ENCODE measurements around the gene DDX47. TPM values are rescaled to one million over a fixed set of nuclear protein-coding genes. Genes with fewer than 3 reads are reported as not detected.
"Not testable (repeated sequence)": the region's sequence is repeated elsewhere in the genome, so short reads cannot be mapped to it uniquely, and the experiment has no call there.

Gene DDX47
- total and polyA plus RNA-seq, 7 donors = 39.6 to 69.5 (median 50.4) TPM

DNA sequence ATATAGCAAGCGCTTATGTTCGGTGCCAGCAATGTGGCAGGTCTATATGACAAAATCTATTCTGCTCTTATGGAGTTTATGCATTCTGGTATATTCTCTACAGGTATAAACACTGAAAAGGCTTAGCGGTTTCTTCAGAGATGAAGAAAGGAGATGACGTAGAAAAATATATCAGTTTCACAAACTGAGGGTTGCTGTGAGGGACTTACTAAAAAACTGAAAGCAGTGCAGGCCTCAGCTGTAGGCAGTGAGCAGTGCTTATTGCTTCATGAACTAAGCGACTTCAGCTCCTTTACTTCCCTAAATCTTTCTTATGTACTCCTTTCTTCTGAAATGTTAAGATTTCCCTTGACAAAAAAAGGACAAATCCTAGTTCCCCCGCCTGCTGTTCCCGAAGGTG is 4.5 kb downstream of the DDX47 start:
- DNase-seq (no peak), ATAC-seq (no peak)
- intact Hi-C loops (cut with DNase I) = loop anchor here in 1 of 2 donors (10.0 kb wide), 1 partner anchor 673 kb away; no protein-coding TSS in a partner anchor
- Histone ChIP-seq H3K36me3 (ENCODE audit: insufficient read depth in 1 of 2, low read depth in 1 of 2) (peaks cover 8 to 43% of the 10 kb centered on the region in 2 donors), H3K27ac (no peak overlapping the region), H3K4me3 (no peak overlapping the region), H3K4me1 (peaks cover 37% of the 10 kb centered on the region), H3K9me3 (no peaks in the 10 kb centered on the region), H3K27me3 (ENCODE audit: insufficient read depth in 3 of 3, low read length in 2 of 3) (no peaks in the 10 kb centered on the region)
- WGBS, 3 donors = 82 to 91% (median 89%) methylated on average over 7 of the region's 7 CpGs
- TF ChIP-seq, protein P1, sequence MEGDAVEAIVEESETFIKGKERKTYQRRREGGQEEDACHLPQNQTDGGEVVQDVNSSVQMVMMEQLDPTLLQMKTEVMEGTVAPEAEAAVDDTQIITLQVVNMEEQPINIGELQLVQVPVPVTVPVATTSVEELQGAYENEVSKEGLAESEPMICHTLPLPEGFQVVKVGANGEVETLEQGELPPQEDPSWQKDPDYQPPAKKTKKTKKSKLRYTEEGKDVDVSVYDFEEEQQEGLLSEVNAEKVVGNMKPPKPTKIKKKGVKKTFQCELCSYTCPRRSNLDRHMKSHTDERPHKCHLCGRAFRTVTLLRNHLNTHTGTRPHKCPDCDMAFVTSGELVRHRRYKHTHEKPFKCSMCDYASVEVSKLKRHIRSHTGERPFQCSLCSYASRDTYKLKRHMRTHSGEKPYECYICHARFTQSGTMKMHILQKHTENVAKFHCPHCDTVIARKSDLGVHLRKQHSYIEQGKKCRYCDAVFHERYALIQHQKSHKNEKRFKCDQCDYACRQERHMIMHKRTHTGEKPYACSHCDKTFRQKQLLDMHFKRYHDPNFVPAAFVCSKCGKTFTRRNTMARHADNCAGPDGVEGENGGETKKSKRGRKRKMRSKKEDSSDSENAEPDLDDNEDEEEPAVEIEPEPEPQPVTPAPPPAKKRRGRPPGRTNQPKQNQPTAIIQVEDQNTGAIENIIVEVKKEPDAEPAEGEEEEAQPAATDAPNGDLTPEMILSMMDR (IDR thresholded peaks at IDR 0.05) = no peak

DNA sequence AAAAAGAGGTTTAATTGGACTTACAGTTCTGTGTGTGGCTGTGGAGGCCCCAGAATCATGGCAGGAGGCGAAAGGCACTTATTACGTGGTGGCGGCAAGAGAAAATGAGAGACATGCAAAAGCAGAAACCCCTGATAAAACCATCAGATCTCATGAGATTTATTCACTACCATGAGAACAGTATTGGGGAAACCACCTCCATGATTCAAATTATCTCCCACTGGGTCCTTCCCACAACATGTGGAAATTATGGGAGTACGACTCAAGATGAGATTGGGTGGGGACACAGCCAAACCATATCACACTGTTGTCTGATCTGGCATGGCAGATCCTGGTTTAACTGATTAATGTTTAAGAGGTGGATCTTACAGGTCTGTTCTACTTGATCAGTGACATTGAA is 5.6 kb downstream of the DDX47 start:
- TF ChIP-seq, protein P1 (IDR thresholded peaks at IDR 0.05) = no peak
- H3K27me3 ChIP-seq (ENCODE audit: insufficient read depth in 3 of 3, low read length in 2 of 3) = no peaks in the 10 kb centered on the region
- no peak overlapping the region for H3K4me3 ChIP-seq
- H3K27ac ChIP-seq = no peak overlapping the region
- H3K9me3 ChIP-seq = no peaks in the 10 kb centered on the region
- 91 to 96% (median 95%) methylated on average over 4 of the region's 4 CpGs for WGBS, 3 donors
- H3K36me3 ChIP-seq (ENCODE audit: insufficient read depth in 1 of 2, low read depth in 1 of 2) = peaks cover 11 to 54% of the 10 kb centered on the region in 2 donors
- H3K4me1 ChIP-seq = peaks cover 37% of the 10 kb centered on the region
- ATAC-seq (no peak), DNase-seq (no peak)
- intact Hi-C loops (cut with DNase I) = loop anchor here in 1 of 2 donors (10.0 kb wide), 1 partner anchor 674 kb away; no protein-coding TSS in a partner anchor

DNA sequence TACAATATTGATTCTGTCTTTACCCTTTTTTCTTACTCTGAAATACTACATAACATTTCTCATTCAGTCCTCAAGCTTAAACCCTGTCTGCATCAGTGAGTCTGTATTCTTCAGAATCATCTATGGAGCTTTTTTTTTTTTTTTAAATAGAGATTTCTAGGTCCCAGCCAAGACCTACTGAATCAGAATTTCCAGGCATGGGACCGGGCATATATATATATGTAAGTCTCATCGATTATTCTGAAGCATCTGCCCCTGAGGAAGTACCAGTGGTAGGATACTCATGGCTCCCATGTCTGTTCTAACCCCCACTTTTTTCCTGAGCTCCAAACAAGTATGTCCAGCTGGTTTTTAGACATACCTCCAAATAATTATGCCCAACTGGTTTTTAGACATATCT is 6.1 kb downstream of the DDX47 start:
- 93 to 96% (median 93%) methylated on average over 2 of the region's 2 CpGs for WGBS, 3 donors
- no peak for DNase-seq
- TF ChIP-seq, protein P1 (IDR thresholded peaks at IDR 0.05) = no peak
- Histone ChIP-seq H3K27ac (no peak overlapping the region), H3K4me1 (peaks cover 34% of the 10 kb centered on the region), H3K9me3 (no peaks in the 10 kb centered on the region), H3K27me3 (ENCODE audit: insufficient read depth in 3 of 3, low read length in 2 of 3) (no peaks in the 10 kb centered on the region), H3K36me3 (ENCODE audit: insufficient read depth in 1 of 2, low read depth in 1 of 2) (peaks cover 15 to 57% of the 10 kb centered on the region in 2 donors), H3K4me3 (no peak overlapping the region)
- intact Hi-C loops (cut with DNase I) = loop anchor here in 1 of 2 donors (10.0 kb wide), 1 partner anchor 674 kb away; no protein-coding TSS in a partner anchor
- no peak for ATAC-seq

DNA sequence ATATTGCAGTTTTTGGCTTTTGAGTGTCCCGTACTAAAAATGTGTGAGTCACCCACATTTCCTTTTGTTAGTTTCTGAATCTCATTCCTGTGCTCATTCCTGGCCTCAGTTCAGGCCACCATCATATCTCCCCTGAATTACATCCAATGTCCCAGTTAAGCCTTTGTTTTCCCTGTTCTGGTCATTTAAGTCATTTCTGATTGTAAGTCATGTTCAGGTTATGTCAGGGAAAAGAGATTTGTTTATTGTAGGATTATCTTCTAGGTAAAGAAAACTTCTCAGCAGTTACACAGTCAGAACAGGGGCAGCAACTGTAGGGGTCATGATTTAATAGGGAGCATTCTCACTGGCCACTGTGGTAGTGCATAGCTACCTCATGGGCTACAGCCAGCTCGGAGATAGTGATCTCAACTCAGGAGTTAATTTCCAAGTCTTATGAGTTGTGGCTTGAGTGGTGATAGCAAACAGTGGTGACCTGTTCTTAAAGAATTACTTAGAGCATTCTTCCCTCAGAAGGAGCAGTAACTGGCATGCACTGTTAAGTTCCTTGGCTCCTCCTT is 6.7 kb downstream of the DDX47 start:
- Histone ChIP-seq H3K4me1 (peaks cover 27% of the 10 kb centered on the region), H3K4me3 (no peak overlapping the region), H3K27ac (peak overlapping the region; percentile 18), H3K27me3 (ENCODE audit: insufficient read depth in 3 of 3, low read length in 2 of 3) (no peaks in the 10 kb centered on the region), H3K9me3 (no peaks in the 10 kb centered on the region), H3K36me3 (ENCODE audit: insufficient read depth in 1 of 2, low read depth in 1 of 2) (peaks cover 15 to 57% of the 10 kb centered on the region in 2 donors)
- TF ChIP-seq, protein P1 (IDR thresholded peaks at IDR 0.05) = no peak
- intact Hi-C loops (cut with DNase I) = loop anchor here in 1 of 2 donors (10.0 kb wide), 1 partner anchor 675 kb away; no protein-coding TSS in a partner anchor
- DNase-seq (no peak), ATAC-seq (peak in 2 of 4 donors; percentile 21 to 68)
- 33 to 53% (median 35%) methylated on average over 2 of the region's 2 CpGs for WGBS, 3 donors

DNA sequence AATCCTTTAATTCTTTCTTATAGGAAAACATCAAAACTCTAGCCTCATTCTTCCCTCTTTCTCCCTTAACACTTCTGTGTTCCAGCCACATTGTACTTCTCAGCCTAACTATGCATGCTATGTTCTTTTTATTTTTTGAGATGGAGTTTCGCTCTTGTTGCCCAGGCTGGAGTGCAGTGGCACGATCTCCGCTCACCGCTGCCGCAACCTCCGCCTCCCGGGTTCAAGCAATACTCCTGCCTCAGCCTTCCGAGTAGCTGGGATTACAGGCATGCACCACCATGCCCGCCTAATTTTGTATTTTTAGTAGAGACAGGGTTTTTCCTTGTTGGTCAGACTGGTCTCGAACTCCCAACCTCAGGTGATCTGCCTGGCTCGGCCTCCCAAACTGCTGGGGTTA is 7.2 kb downstream of the DDX47 start:
- 97 to 98% (median 97%) methylated on average over 11 of the region's 11 CpGs for WGBS, 3 donors
- H3K9me3 ChIP-seq; DNase-seq; ATAC-seq; H3K27me3 ChIP-seq (ENCODE audit: insufficient read depth in 3 of 3, low read length in 2 of 3); intact Hi-C loops (cut with DNase I); H3K27ac ChIP-seq; H3K4me3 ChIP-seq: not testable (repeated sequence)
- peaks cover 16 to 57% of the 10 kb centered on the region in 2 donors for H3K36me3 ChIP-seq (ENCODE audit: insufficient read depth in 1 of 2, low read depth in 1 of 2)
- H3K4me1 ChIP-seq = peaks cover 22% of the 10 kb centered on the region

All from psoas muscle (tissue), 8 donors.